Tibial artery (tissue), 4 donors: ENCODE measurements around the gene FASTKD1.
"Not testable (repeated sequence)": the region's sequence is repeated elsewhere in the genome, so short reads cannot be mapped to it uniquely, and the experiment has no call there.

Experiments used
- DNase-seq, 2 donors: peaks; one replicate each; pipeline ENCODE4 v3.0.0-alpha.2; 2019
- H3K27ac ChIP-seq, 2 donors: fragments of 200-600 bp; sonication (generic) in 1 of 2; 1 replicate in 1 of 2; 2 replicates in 1 of 2; pipeline ENCODE4 v1.5.1; 2018 to 2019; ENCODE audit warnings: mild to moderate bottlenecking in 1 of 2
- H3K27me3 ChIP-seq, 2 donors: fragments of 200-600 bp; sonication (generic) in 1 of 2; one replicate each; pipeline versions ENCODE4 v1.5.1 to v1.6.0; 2016 to 2019
- H3K36me3 ChIP-seq, 3 donors: fragments of 200-600 bp; sonication (generic) in 2 of 3; one replicate each; pipeline ENCODE4 v1.5.1; 2016 to 2019; ENCODE audit warnings: mild to moderate bottlenecking in 2 of 3
- H3K4me1 ChIP-seq, 4 donors: fragments of 200-600 bp; sonication (generic) in 2 of 4; 1 replicate in 3 of 4; 2 replicates in 1 of 4; pipeline ENCODE4 v1.5.1; 2016 to 2019
- H3K4me3 ChIP-seq, 2 donors: fragments of 200-600 bp; sonication (generic) in 1 of 2; 1 replicate in 1 of 2; 2 replicates in 1 of 2; pipeline ENCODE4 v1.5.1; 2018 to 2019; ENCODE audit warnings: mild to moderate bottlenecking in 2 of 2
- H3K9me3 ChIP-seq, 3 donors: fragments of 200-600 bp; sonication (generic) in 1 of 3; one replicate each; pipeline ENCODE4 v1.5.1; 2016 to 2019
- CTCF ChIP-seq, 2 experiments: fragments of 200-600 bp in 1 of 2; fragments of 450-650 bp in 1 of 2; IDR thresholded peaks; one replicate each; pipeline ENCODE4 v1.5.1; 2017 to 2019; ENCODE audit warnings: antibody characterized with exemption in 2 of 2, mild to moderate bottlenecking in 1 of 2, moderate library complexity in 1 of 2
- intact Hi-C: fragments of 100-400 bp; cut with DNase I; formaldehyde crosslinking; loops from one replicate; pipeline ENCODE4 v1.15.0; 2023; ENCODE audit warnings: low total_unique reads

The FASTKD1 gene

DNA sequence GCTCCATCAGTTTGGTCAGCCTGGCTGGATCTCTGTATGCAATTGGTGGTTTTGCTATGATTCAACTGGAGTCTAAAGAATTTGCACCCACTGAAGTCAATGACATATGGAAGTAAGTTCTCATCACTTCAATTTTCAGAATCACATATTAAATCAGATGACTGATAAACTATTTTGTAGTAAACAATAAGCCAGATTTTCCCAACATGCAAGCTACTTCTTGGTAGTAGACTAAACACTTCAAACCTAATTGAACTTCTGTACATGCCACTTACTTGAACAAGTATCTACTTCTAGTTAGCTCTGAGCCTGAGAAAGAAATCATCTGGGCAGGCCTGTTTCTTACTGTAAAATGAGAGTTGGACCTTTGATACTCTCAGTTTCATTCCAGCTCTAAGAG lies 52.8 kb downstream of the FASTKD1 start:
- H3K27ac ChIP-seq, result no peak overlapping the region
- no peak for DNase-seq
- H3K4me1 ChIP-seq, result no peaks in the 10 kb centered on the region
- peaks cover 0 to 35% (median 9%) of the 10 kb centered on the region in 3 donors for H3K36me3 ChIP-seq
- TF ChIP-seq CTCF (IDR thresholded peaks at IDR 0.05), result no peak
- H3K27me3 ChIP-seq, result no peaks in the 10 kb centered on the region
- H3K9me3 ChIP-seq, result no peaks in the 10 kb centered on the region
- H3K4me3 ChIP-seq, result no peak overlapping the region
- intact Hi-C loops, result no loop called here

GRCh38 chr2:169516488-169516995 lies 57.1 kb downstream of the FASTKD1 start:
- H3K27ac ChIP-seq, DNase-seq, H3K4me3 ChIP-seq, H3K9me3 ChIP-seq, H3K27me3 ChIP-seq, intact Hi-C loops: not testable (repeated sequence)
- peaks cover 0 to 17% (median 9%) of the 10 kb centered on the region in 3 donors for H3K36me3 ChIP-seq
- peaks cover 0 to 24% (median 0%) of the 10 kb centered on the region in 4 donors for H3K4me1 ChIP-seq

DNA sequence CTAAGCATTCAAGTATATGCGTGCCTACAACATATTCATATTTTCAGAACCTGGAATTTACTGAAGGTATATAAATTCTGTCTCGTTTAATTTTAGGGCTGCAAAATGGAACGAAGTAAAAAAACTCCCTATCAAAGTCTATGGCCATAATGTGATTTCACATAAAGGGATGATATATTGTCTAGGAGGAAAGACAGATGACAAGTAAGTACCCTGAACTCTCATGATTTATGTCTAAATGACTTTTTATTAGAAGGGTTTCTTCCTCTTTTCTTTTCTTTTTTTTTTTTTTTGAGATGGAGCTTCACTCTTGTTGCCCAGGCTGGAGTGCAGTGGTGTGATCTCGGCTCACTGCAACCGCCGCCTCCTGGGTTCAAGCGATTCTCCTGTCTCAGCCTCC lies 58.9 kb downstream of the FASTKD1 start:
- H3K4me3 ChIP-seq, H3K36me3 ChIP-seq, H3K9me3 ChIP-seq, H3K27ac ChIP-seq, H3K27me3 ChIP-seq, intact Hi-C loops, DNase-seq: not testable (repeated sequence)
- H3K4me1 ChIP-seq, result peaks cover 0 to 25% (median under 1%) of the 10 kb centered on the region in 4 donors

DNA sequence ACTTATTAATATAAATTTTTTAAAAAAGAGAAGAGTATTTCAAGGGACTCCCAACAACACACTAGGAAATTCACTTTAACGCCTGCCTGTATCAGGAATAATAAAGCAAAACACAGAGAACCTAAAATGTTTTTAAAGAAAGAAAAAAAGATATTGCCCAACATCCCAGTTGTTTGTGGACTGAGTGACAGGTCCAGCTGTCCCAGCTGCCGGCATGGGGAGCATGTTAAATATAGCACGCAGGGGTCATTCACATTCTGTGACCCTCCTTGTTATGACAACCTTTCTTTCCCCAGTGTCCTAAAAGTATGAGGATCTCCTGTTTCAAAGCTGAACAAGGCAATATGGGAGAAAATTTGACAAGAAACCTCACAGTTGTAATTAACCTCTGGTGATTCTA lies 59.7 kb downstream of the FASTKD1 start:
- H3K36me3 ChIP-seq, result peaks cover 0 to 6% (median 4%) of the 10 kb centered on the region in 3 donors
- H3K27ac ChIP-seq, result no peak overlapping the region
- TF ChIP-seq CTCF (IDR thresholded peaks at IDR 0.05), result no peak
- no peaks in the 10 kb centered on the region for H3K9me3 ChIP-seq
- DNase-seq, result no peak
- no peak overlapping the region for H3K4me3 ChIP-seq
- peaks cover 0 to 32% (median 3%) of the 10 kb centered on the region in 4 donors for H3K4me1 ChIP-seq
- H3K27me3 ChIP-seq, result no peaks in the 10 kb centered on the region
- intact Hi-C loops, result no loop called here

- no peak overlapping the region for H3K4me3 ChIP-seq
- H3K27ac ChIP-seq, result no peak overlapping the region
- peaks cover 0 to 2% (median 0%) of the 10 kb centered on the region in 3 donors for H3K36me3 ChIP-seq
- intact Hi-C loops, result no loop called here
- DNase-seq, result no peak
- no peaks in the 10 kb centered on the region for H3K9me3 ChIP-seq
- TF ChIP-seq CTCF (IDR thresholded peaks at IDR 0.05), result no peak
- H3K4me1 ChIP-seq, result peaks cover 0 to 34% (median 3%) of the 10 kb centered on the region in 4 donors
- H3K27me3 ChIP-seq, result no peaks in the 10 kb centered on the region
Measured at GRCh38 chr2:169513094-169513493, 60.6 kb downstream of the FASTKD1 start.

- intact Hi-C loops, result no loop called here
- H3K27ac ChIP-seq, result no peak overlapping the region
Measured at GRCh38 chr2:169512525-169512924, 61.1 kb downstream of the FASTKD1 start.

More at GRCh38 chr2:169512525-169512924, 61.1 kb downstream of the FASTKD1 start:
- H3K4me3 ChIP-seq, result no peak overlapping the region
- H3K36me3 ChIP-seq, result no peaks in the 10 kb centered on the region
- no peak for DNase-seq
- H3K9me3 ChIP-seq, result no peaks in the 10 kb centered on the region
- H3K27me3 ChIP-seq, result no peaks in the 10 kb centered on the region
- H3K4me1 ChIP-seq, result peaks cover 0 to 34% (median 3%) of the 10 kb centered on the region in 4 donors
- no peak for TF ChIP-seq CTCF (IDR thresholded peaks at IDR 0.05)
